ENCODE data around the gene OR8K5. TPM values are rescaled to one million over a fixed set of nuclear protein-coding genes. Genes with fewer than 3 reads are reported as not detected.

OR8K5 gene, protein sequence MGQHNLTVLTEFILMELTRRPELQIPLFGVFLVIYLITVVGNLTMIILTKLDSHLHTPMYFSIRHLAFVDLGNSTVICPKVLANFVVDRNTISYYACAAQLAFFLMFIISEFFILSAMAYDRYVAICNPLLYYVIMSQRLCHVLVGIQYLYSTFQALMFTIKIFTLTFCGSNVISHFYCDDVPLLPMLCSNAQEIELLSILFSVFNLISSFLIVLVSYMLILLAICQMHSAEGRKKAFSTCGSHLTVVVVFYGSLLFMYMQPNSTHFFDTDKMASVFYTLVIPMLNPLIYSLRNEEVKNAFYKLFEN
- not detected in 2 replicates for polyA plus RNA-seq

DNA sequence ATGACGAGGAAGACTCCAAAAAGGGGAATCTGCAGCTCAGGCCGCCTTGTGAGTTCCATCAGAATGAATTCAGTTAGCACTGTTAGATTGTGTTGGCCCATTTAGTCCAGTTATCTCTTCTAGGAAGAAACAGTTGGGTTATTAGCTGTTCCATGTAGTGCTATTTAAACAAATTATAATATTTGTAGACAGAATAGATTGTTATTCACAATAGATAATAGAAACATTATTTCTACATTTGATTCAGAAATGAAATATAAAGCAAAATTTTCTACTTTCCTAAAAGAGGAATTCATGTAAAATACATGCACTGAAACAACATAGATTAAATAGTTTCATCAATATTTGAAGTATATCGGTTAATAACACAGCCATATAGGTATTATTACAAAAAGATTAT lies at the start of gene OR8K5:
Gene OR8K5 (minus strand): TSS at position 101 of the 400 bp plus-strand sequence. CDS start 0 bp downstream, at position 101.

DNA sequence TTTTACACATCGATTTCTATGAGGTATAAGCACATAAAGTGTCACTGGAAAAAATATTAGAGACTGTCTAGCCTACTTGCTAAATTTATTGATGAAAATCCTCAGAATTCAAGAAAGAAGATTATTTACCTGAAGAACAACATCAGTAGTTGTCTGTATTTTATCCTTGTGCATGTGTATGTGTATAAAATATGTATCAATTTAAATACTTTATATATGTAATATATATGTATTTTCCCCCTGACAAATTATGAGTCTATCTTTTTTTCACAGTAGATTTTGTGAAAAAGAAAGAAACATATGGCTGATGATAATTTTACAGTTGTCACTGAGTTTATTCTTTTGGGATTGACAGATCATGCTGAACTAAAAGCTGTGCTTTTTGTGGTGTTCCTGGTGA lies 16.2 kb upstream of the OR8K5 start, which contains the start of gene OR5J2:
Gene OR5J2 (plus strand): TSS at position 301 of the 400 bp plus-strand sequence. CDS start 0 bp downstream, at position 301.

DNA sequence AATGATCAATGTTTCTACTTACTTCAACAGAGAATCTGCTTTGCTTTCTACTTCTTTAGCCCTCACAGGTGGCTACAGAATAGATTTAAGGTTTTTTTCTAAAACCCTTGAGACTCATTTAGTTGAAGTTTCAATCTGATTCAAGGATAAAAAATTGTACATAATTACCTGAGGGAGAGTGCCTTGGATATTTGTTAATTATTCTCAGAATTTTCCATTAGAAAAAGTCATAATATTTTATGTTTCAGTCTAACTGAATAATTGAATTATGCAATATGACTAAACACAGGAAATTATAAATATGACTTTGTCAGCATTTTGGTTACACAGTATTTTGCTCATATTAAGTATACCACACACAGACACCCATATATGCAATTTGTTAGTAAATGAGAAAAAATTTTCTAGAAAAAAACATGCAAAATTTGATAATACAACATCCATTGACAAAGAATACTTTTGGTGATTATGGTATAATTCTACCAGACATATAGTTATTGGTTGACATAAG lies 19.9 kb downstream of the OR8K5 start, which contains the start of gene OR8J3:
Gene OR8J3 (minus strand): TSS at position 51 of the 511 bp plus-strand sequence. CDS start 2,483 bp downstream, outside the sequence.

DNA sequence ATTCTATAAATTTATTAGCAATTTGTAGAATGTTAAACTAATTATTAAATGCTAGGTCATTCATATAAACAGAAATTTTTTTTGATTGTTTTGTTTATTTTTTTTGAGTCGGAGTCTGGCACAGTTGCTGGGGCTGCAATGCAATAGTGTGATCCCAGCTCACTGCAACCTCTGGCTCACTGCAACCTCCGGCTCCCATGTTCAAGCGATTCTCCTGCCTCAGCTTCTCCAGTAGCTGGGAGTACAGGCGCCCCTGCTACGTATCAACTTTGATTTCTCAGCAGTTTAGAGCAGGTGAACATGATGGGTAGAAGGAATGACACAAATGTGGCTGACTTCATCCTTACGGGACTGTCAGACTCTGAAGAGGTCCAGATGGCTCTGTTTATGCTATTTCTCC lies 38.0 kb downstream of the OR8K5 start, which contains the start of gene OR8H3:
Gene OR8H3 (plus strand): TSS at position 301 of the 400 bp plus-strand sequence. CDS start 0 bp downstream, at position 301.

Other genes starting within 250 kb of the OR8K5 start
- not detected in 2 replicates for gene OR5W2, start 245.7 kb downstream of the OR8K5 start, polyA plus RNA-seq
- not detected in 2 replicates for gene OR5I1, start 223.9 kb downstream of the OR8K5 start, polyA plus RNA-seq
- not detected in 2 replicates for gene OR10AG1, start 190.4 kb downstream of the OR8K5 start, polyA plus RNA-seq
- gene OR5F1, start 165.7 kb downstream of the OR8K5 start, polyA plus RNA-seq: not detected in 2 replicates
- not detected in 2 replicates for gene OR5AS1, start 132.7 kb downstream of the OR8K5 start, polyA plus RNA-seq
- gene OR8I2, start 67.0 kb downstream of the OR8K5 start, polyA plus RNA-seq: not detected in 2 replicates
- gene OR8H2, start 56.6 kb downstream of the OR8K5 start, polyA plus RNA-seq: not detected in 2 replicates
- not detected in 2 replicates for gene OR8H3, start 37.9 kb downstream of the OR8K5 start, polyA plus RNA-seq
- not detected in 2 replicates for gene OR8J3, start 20.1 kb downstream of the OR8K5 start, polyA plus RNA-seq
- gene OR5J2, start 16.3 kb upstream of the OR8K5 start, polyA plus RNA-seq: not detected in 2 replicates
- gene OR5T2, start 73.9 kb upstream of the OR8K5 start, polyA plus RNA-seq: not detected in 2 replicates
- gene OR5T3, start 91.9 kb upstream of the OR8K5 start, polyA plus RNA-seq: not detected in 2 replicates
- not detected in 2 replicates for gene OR5T1, start 113.8 kb upstream of the OR8K5 start, polyA plus RNA-seq
- gene OR8H1, start 131.9 kb upstream of the OR8K5 start, polyA plus RNA-seq: not detected in 2 replicates
- gene OR8K3, start 154.8 kb upstream of the OR8K5 start, polyA plus RNA-seq: not detected in 2 replicates
- not detected in 2 replicates for gene OR8K1, start 185.7 kb upstream of the OR8K5 start, polyA plus RNA-seq
- not detected in 2 replicates for gene OR8J1, start 194.0 kb upstream of the OR8K5 start, polyA plus RNA-seq
- not detected in 2 replicates for gene OR8U1, start 215.3 kb upstream of the OR8K5 start, polyA plus RNA-seq